GM21737 (cell line): ENCODE results near the gene NET1.
"Not testable (repeated sequence)": the region's sequence is repeated elsewhere in the genome, so short reads cannot be mapped to it uniquely, and the experiment has no call there.

Experiments
- ATAC-seq: cut with Tn5 transposase; IDR thresholded peaks from one replicate; pipeline ENCODE4 v1.9.1; 2021; ENCODE audit warnings: mild to moderate bottlenecking, moderate library complexity; ENCODE audit not compliant: unreplicated experiment

NET1 gene

DNA sequence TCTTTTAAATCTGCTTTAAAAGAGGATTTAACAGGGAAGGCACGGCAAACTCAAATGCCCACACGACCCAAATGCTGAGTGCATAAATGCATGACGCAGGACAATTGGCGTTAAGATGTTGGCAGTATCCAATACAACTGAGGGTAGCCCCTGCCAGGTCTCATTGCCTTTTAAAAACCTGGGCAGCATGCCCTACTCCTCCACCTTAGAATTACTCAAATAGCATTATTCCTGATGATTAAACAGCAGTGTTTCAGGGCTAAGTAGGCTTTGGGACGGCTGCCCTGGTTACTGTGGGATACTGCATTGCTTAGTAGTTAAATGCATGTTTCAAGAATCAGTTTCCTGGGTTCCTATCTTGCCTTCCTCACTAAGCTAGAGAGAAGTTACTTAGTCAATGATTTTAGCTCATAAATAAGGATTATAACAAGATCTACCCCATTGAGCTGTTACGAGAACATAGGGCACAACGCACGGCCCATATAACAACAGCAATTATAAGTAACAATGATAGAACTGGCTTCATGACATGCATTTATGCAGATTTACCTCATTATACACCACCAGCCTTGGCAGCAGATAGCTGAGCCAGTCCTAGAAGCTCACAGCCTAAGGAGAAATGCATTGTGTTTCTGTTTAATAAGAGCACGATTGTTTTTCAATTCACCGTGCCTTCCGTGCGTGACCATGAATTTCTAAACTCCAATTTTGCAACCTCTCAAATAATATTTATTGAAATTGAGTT lies 15.6 kb upstream of the NET1 start:
- ATAC-seq = no peak

DNA sequence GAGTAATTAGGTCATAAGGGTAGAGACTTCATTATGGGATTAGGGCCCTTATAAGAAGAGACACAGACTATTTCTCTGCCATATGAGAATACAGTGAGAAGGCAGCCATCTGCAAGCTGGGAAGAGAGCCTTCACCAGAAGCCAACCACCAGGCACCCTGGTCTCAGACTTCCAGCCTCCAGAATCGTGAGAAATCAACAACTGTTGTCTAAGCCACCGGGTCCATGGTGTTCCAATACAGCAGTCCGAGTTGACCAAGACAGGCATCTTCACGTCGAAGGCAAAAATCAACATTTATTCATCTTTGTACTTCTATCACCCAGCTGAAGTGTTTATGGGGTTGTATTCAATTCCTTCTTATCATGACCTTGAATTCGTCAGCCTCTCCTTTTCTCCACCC lies 13.0 kb upstream of the NET1 start:
- ATAC-seq = no peak

DNA sequence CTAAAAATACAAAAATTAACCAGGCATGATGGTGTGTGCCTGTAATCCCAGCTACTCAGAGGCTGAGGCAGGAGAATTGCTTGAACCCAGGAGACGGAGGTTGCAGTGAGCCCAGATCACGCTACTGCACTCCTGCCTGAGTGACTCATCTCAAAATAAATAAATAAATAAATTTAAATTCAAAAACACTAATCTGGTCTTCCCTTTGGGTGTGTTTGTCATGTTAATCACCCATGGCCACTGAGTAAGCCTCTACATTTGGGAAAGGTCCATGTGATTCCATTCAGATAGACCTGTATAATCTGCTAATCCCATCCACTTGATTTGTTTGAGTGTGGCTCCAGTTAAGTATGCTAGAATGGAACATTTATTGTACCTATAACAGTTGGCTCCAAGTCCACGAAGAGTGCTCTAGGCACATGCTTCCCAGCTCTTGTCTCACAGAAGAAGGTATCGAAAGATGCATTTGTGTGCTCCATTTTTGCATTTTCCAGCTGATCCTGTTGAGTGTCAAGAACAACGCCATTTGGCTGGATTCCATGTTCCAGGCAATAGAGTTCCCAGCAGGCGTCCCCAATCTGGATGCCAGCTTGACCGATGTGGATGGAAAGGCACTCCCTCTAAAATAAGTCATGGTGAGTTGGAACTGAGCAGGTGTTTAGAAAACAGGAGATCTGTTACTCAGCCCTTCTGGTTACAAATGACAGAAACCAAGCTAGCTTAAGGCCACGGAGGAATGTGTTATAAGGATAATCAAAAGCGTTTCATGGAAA lies 11.7 kb upstream of the NET1 start:
- ATAC-seq = no peak

DNA sequence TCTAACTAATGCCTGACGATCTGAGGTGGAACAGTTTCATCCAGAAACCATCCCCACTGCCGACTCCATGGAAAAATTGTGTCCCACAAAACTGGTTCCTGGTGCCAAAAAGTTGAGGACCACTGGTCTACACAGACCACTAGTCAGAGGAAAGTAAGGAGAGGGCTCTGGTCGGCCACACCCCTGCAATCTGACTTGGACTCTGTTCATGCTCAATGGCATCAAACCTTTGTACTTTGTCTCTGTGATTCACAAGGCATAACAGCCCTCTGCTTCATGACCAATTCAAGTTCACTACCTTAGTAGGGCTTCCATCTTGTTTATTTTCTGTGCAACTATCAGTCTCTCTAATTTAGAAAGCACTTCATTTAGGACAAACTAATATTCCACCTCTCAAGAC lies 9.6 kb upstream of the NET1 start:
- ATAC-seq = no peak

DNA sequence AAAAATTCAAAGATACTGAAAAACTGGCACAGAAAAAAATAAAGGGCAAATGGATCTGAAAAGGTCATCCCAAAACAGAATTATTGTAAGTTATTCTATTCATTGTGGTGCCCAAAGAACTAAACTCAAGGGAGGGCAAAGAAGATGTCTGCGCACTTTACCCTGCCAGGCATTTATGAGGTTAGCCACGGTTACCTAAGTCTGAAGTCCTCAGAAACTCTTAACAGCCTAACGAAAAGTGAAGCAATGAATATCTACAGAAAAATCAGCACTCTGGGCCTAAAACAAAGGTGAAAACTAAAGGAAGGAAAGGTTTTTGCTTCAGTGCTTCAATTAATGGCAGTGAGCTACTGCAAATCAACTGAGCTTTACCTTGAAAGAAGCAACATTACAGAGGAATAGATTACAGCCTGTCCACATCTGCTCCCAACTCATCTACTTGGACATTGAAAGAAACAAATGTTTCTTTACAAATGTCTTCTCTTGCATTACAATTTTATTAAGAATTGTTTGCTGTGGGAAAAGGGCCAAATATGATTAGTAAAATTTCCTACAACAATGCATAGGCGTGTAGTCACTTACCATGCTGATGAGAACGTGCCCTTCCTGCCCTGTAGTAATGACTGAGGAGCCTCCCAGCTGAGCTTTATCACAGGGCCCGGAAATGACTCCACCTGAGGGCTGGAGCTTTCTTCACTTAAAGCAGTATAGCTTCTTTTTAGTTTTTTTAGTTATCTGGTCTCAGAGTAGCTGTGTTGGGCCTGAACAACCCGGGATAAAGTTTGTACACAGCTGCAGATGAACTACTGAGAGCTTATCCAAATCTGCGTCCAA lies 7.9 kb upstream of the NET1 start, which contains the start of gene TUBAL3:
TUBAL3 (minus strand) TSS at position 621 of the 834 bp plus-strand sequence; CDS start at position 585, 36 bp downstream.
- no peak for ATAC-seq

DNA sequence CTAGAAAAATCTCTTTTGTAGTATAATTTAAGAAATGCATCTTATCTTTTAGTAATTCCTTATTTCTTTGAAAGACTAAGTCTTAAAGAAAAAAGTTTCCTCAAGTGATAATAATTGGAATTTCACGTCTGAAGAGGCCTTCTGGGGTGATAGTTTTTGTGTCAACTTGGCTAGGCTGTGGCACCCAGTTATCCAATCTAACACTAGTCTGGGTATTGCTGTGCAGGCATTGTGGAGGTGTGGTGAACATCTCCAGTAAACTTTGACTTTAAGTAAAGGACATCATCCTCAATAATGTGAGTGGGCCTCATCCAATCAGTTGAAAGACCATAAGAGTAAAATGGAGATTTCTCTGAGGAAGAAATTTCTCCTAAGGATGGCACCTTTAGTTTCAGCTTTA lies 5.4 kb upstream of the NET1 start:
- no peak for ATAC-seq

DNA sequence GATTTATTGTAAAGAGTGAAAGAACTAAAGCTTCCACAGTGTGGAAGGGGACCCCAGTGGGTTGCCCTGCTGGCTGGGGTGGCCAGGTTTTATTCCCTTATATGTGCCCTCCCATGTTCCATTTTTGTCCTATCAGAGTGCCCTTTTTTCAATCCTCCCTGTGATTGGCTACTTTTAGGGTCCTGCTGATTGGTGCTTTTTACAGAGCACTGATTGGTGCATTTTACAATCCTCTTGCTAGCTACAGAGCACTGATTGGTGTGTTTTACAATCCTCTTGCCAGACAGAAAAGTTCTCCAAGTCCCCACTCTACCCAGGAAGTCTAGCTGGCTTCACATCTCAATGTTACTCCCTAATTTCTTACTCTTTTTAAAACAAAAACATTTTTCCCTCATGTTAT lies 1.6 kb upstream of the NET1 start:
- not testable (repeated sequence) for ATAC-seq

DNA sequence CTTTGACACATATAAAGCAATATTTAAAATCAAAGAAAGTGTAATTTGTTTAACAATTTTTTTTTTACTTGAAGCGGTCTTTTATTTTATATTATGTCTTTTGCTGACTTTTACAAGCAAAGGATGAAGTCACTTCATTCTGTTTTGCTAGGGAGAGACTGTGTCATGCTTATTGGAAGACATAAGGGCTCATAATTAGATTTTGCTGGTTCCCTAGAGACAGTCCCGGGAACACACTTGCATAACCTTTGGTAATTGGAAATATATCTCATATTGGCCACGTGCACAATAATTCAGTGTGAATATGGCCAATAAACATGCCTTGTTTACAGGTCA lies 448 bp upstream of the NET1 start:
- ATAC-seq = no peak

DNA sequence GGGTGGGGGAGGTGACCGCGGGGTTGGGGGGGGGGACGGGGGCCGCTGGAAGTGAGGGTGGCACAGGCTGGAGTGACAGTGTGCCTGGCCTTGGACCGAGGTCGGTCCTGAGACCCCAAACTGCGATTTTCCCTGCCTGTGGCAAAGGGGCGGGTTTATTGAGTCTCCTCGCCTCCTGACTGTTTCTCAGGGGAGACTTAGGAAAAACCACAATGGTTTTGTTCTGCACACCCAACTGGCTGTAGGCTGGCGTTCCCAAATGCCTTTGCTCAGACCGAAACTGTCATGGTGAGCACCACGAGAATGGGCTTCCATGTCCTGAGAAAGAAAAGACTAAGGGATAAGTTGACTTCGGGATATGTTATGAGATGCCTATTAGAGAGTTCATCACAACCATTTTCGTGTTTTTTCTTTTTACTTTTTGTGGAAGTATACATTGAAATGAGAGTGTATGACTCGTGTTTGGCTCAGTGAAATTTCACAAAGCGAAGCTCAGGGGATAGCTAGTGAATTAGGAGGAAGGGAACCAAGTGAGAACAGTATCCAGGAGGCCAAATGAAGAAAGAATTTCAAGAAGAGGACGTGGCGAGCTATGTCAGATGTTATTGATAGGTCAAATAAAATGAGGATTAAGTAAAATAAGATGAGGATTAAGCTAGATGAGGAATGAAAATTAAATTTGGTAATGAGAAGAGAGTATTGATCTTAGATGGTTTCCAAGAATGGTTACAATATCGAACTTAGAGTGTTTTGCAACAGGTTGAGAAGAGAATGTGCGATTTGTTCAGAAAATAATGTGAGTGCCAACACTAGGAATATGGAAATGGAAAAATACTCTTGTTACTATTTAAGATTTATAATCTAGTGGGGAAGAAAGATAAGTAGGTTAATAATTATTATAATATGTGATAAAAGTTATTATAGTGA lies 918 bp downstream of the NET1 start:
- ATAC-seq = no peak

DNA sequence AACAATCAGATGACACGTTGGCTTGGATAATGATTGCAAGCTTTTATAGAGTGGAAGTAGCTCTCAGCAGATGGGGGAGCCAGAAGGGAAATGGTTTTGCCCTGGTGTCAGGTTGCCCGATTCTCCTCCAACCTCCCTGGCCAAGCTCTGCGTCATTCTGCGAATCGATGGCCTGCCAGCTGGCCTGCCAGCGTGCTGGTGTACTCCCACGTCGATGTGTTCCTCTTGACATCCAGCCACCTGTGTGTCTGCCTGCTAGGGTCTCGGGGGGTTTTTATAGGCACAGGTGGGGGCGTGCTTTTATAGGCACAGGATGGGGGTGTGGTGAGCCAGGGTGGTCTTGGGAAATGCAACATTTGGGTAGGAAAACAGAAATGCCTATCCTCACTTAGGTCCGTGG lies 4.6 kb downstream of the NET1 start:
- ATAC-seq = no peak

DNA sequence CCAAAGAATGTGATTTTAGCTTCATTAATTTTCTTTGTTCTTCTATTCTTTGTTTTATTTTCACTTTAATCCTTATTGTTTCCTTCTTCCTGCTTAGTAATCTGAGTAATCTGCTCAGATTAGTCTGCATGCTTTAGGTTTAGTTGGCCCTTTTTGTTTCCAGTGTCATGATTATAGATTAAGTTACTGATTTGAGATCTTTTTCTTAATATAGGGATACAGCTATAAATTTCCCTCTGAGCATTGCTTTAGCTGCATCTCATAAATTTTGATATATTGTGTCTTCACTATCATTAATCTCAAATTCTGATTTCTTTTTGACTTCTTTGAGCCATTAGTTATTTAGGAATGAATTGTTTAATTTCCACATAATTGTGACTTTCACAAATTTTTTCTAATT lies 6.2 kb downstream of the NET1 start:
- ATAC-seq = no peak

DNA sequence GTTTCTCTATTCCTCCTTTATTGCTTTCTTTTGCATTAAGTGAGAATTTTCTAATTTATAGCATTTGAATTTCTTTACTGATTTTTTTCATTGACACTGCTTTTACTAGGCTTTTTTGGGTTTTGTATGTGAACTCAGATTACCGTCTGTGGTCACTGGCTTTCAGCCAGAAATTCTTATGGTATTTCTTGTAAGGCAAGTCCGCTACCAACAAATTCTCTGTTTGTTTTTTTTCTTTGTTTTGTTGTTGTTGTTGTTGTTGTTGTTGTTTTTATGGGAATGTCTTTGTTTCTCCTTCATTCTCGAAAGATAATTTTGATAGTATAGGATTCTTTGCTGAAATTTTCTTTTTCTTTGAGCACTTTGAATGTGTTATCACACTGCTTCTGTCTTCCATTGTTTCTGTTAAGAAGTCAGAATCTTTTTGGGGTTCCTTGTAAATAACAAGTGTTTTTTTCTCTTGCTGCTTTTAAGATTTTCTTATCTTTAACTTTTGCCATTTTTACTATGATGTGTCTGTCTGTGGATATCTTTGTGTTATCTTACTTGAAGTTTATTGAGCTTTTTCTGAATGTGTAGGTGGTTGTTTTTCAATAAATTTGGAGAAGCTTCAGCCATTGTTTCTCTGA lies 7.2 kb downstream of the NET1 start:
- ATAC-seq = no peak

DNA sequence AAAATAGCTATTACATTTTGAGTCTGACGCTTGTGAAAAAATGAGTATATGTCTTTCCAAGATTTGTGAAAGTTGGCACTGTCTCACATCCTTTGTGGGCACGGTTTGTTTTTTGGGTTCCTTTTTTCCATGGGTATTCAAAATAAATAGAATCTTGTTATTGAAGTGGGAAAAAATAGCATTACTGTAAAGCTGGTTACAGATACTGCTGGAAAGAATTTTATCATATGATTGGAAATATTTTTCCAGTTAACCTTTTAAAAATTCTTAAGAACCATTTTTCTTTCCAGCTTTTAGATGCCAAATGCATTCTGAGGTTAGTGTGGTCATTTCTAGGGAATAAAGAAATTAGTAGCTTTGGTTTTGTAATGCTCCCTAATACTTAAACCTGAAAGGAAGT lies 11.4 kb downstream of the NET1 start:
- no peak for ATAC-seq

DNA sequence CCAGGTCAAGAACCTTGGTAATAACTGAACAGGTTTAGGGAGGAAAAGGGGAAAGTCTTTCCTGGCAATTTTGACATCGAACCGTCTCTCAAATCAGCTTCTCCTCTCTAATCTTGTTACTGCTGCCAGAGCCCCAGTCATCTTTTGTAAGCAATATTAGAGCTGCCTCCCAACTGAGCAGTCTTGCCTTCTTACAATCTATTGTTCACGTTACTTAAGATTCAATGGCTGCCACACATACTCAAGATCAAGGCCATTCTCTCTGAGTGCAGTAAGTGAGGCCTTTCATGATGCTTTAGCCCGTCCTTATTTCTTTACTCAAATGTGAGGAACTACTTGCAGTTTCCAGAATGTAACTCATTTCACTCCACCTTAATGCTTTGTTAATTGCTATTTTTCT lies 12.4 kb downstream of the NET1 start:
- ATAC-seq = no peak

DNA sequence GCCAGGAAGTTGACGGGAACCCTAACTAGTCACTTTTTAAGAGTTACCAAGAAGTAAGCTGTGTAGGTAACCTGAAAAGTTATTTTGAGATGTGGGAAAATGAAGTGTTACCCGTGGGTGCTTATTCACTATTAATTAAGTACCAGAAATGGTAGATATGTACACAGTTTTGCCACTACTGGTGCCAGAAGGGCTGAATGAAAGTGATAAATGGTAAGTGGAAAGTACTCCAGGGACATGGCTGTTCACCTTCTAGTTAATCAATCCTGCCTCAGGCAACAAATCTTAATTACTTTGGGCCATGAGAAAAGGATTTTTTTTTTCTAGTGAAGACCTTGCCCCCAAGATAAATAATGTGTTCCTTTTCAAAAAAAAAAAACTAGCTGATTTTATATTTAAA lies 15.8 kb downstream of the NET1 start:
- ATAC-seq = no peak

DNA sequence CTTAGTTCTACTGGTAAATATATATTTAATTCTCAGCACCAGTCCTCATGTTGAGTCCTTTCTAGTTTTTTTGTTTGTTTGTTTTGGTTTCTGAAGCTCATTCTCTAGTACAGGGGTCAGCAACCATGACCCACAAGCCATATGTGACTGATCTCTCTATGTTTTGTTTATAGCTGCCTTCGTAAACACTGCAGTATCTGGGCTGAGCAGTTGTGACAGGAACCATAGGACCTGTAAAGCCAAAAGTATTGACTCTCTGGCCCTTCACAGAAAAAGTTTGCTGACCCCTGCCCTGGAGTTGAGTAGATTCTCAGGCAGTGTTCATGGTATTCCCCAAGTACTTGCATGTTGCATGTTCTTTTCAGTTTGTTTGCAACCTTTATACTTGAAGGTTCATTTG lies 20.8 kb downstream of the NET1 start:
- no peak for ATAC-seq

DNA sequence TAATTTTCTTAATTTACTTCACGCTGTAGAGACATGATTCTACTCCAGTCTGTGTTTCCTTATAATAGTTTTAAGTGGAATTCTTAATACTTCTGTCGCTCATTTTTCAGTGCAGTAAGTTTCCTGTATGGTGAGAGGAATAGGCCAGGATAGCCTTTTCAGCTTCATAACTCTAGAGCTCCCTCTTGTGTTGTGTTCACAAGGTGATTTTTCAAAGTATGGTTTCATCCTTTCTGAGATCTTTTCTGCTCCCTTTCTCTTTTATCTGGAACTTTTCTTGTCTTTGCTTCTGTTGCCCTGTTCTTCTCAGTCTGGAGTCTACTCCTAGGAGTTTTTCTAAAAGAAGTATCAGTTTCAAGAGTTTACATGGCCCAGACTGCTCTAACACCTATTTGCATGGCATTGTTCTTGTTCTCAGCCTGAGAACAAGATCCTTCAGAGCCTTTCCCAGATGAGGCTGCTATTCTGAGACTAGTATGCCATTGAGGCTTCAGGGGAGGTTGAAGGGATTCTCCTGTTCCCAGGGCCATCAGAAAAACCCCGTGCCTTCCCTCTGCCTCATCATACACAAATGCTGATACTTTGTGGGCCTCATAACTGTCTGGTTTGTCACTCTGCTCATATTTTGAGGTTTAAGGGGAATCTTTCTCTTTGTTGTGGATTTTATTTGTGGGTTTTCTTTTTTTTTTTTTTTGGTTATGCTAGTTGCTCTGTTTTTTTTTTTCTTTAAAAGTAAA lies 21.8 kb downstream of the NET1 start:
- ATAC-seq = no peak

DNA sequence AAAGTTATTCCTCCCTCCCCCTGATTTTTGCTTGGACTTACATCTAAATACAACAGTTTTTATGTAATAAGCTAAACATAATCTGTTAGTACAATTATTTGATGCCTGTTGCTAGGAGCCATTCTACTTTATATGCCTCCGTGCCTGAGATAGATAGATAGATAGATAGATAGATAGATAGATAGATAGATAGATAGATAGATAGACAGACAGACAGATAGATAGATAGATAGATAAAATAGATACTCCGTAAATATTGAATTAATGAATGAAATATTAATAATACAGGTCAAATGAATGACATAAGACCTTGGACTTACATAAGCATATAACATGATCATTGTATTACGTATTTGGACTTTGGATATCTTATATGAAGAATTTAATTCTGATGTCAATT lies 23.0 kb downstream of the NET1 start:
- ATAC-seq = no peak

DNA sequence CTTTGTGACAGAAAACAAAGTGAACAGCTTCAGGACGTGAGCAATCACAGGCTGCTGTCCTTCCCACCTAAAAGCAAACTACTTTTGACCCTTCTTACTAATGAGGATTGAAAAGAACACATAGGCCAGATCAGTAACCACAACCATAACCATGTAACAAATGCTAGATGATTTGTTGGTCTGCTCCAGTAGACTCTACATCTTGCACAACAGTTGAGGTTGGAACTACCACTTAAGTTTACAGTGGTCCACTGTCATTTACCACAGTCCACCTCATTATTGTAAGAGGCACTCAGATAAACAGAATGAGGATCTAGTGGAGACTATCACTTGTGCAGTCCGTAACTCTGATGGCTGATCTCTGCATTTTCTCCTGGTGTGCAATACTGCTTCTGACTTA lies 27.8 kb downstream of the NET1 start:
- no peak for ATAC-seq

DNA sequence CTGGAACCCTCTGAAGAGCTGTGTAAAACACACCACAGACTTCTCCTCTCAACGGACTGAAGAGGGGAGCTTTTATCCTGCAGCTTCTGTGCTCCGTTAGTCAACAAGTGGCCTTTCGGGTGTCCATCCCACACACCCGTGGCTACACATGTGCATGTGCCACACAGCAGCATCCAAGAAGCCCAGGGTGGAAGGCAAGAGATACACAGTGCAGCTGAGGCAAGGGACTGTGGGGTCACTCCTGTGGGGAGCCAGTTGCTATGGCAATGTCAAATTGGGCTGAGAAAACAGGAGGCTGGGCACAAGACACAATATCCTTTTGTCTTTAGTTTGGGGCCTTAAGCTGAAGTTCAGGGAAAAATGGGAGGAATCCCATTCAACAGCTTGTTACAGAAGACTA lies 28.7 kb downstream of the NET1 start:
- ATAC-seq = no peak
